IMR-90 (cell line): ENCODE measurements around the gene RBBP6. TPM values are rescaled to one million over a fixed set of nuclear protein-coding genes. Genes with fewer than 3 reads are reported as not detected.

ENCODE experiments used
- ATAC-seq: fragments of 200-7000 bp; cut with Tn5 transposase; 2 replicates; pipeline ENCODE4 v1.9.1; 2020; ENCODE audit warnings: low read depth, mild to moderate bottlenecking, moderate library complexity
- BruUV-seq: library from RNA; stranded (reverse); fragments of 400-500 nt; replicated peaks from 2 replicates; lab custom pipeline; 2021; lab: Mats Ljungman, UMichigan
- CTCF ChIA-PET: fragments of 300-600 bp; formaldehyde crosslinking; extraction: SDS; loops from one replicate; lab custom pipeline; 2021; ENCODE audit warnings: antibody characterized with exemption; lab: Yijun Ruan, JAX
- POLR2A ChIA-PET: fragments of 300-600 bp; sonication (Branson Sonifier 250); formaldehyde crosslinking; loops from one replicate; lab custom pipeline; 2022; ENCODE audit warnings: antibody characterized with exemption; ENCODE audit not compliant: unreplicated experiment; lab: Charles Lee
- DNase-seq: peaks from one replicate; pipeline ENCODE4 v3.0.0; 2013
- H2AFZ ChIP-seq: replicated peaks from 2 replicates; pipeline ENCODE3; 2013; ENCODE audit warnings: low read length, mild to moderate bottlenecking; ENCODE audit not compliant: poor library complexity
- H2AK5ac ChIP-seq: 2 replicates; pipeline ENCODE4 v1.6.1; 2013; ENCODE audit warnings: low read depth, low read length, inconsistent platforms
- H2AK9ac ChIP-seq: replicated peaks from 2 replicates; pipeline ENCODE3; 2013; ENCODE audit warnings: mild to moderate bottlenecking, low read depth, low read length, moderate library complexity; ENCODE audit not compliant: poor library complexity
- H2BK120ac ChIP-seq: 2 replicates; pipeline ENCODE4 v1.6.1; 2013; ENCODE audit warnings: low read depth, low read length, inconsistent platforms
- H2BK15ac ChIP-seq: 3 replicates; pipeline ENCODE4 v1.6.1; 2013; ENCODE audit warnings: low read depth, low read length, inconsistent platforms
- H2BK20ac ChIP-seq: 2 replicates; pipeline ENCODE4 v1.6.1; 2013; ENCODE audit warnings: low read depth, mild to moderate bottlenecking, inconsistent platforms, low read length, moderate library complexity
- H2BK5ac ChIP-seq: 2 replicates; pipeline ENCODE4 v1.6.1; 2013; ENCODE audit warnings: mild to moderate bottlenecking, low read depth, low read length, inconsistent platforms; ENCODE audit not compliant: poor library complexity, severe bottlenecking
- H3K14ac ChIP-seq: replicated peaks from 2 replicates; pipeline ENCODE4 v1.6.1; 2013; ENCODE audit warnings: low read depth, low read length, inconsistent platforms
- H3K18ac ChIP-seq: 2 replicates; pipeline ENCODE4 v1.6.1; 2013; ENCODE audit warnings: low read depth, low read length, control low read depth
- H3K23ac ChIP-seq: 2 replicates; pipeline ENCODE4 v1.6.1; 2013; ENCODE audit warnings: low read depth, low read length, inconsistent platforms
- H3K27ac ChIP-seq: 2 replicates; pipeline ENCODE4 v1.5.1; 2013; ENCODE audit warnings: mild to moderate bottlenecking, control low read depth, low read length; ENCODE audit not compliant: insufficient read depth
- H3K27me3 ChIP-seq: 2 replicates; pipeline ENCODE4 v1.6.1; 2013; ENCODE audit warnings: low read length; ENCODE audit not compliant: control insufficient read depth, insufficient read depth
- H3K36me3 ChIP-seq: 2 replicates; pipeline ENCODE4 v1.6.1; 2013; ENCODE audit warnings: low read length, mixed read lengths; ENCODE audit not compliant: control insufficient read depth, insufficient read depth
- H3K4ac ChIP-seq: 2 replicates; pipeline ENCODE4 v1.6.1; 2013; ENCODE audit warnings: low read depth, low read length, inconsistent platforms
- H3K4me1 ChIP-seq: 2 replicates; pipeline ENCODE4 v1.6.1; 2013; ENCODE audit warnings: low read length, mixed read lengths; ENCODE audit not compliant: control insufficient read depth, insufficient read depth
- H3K4me2 ChIP-seq: 2 replicates; pipeline ENCODE4 v1.6.1; 2013; ENCODE audit warnings: low read depth, mild to moderate bottlenecking, control low read depth, low read length, moderate library complexity
- H3K4me3 ChIP-seq: 2 replicates; pipeline ENCODE4 v1.5.1; 2013; ENCODE audit warnings: low read depth, mild to moderate bottlenecking, control low read depth, low read length, moderate library complexity; ENCODE audit not compliant: insufficient read depth
- H3K56ac ChIP-seq: 2 replicates; pipeline ENCODE4 v1.6.1; 2013; ENCODE audit warnings: low read length, inconsistent platforms; ENCODE audit not compliant: insufficient read depth; ENCODE audit errors: extremely low read depth
- H3K79me1 ChIP-seq, 2 experiments: 2 replicates each; pipeline ENCODE4 v1.6.1; 2013; ENCODE audit warnings: low read length in 2 of 2, inconsistent platforms in 1 of 2, low read depth in 1 of 2
- H3K9ac ChIP-seq: 2 replicates; pipeline ENCODE4 v1.6.1; 2013; ENCODE audit warnings: low read depth, low read length, control low read depth
- H3K9me1 ChIP-seq: 2 replicates; pipeline ENCODE4 v1.6.1; 2013; ENCODE audit warnings: low read length, inconsistent platforms; ENCODE audit not compliant: insufficient read depth
- H3K9me3 ChIP-seq: 2 replicates; pipeline ENCODE4 v1.6.1; 2013; ENCODE audit warnings: low read length; ENCODE audit not compliant: control insufficient read depth, insufficient read depth
- H4K20me1 ChIP-seq: 2 replicates; pipeline ENCODE4 v1.6.1; 2013; ENCODE audit warnings: low read length, inconsistent platforms; ENCODE audit not compliant: insufficient read depth
- H4K5ac ChIP-seq: 2 replicates; pipeline ENCODE4 v1.6.1; 2013; ENCODE audit warnings: mild to moderate bottlenecking, low read depth, low read length, control low read depth
- H4K8ac ChIP-seq, 2 experiments: 2 replicates each; pipeline ENCODE4 v1.6.1; 2013; ENCODE audit warnings: low read depth in 2 of 2, low read length in 2 of 2, control low read depth in 1 of 2, inconsistent platforms in 1 of 2
- H4K91ac ChIP-seq: 2 replicates; pipeline ENCODE4 v1.6.1; 2013; ENCODE audit warnings: low read depth, low read length, inconsistent platforms; ENCODE audit not compliant: insufficient read depth
- BHLHE40 ChIP-seq: fragments of 150-350 bp; IDR thresholded peaks from 2 replicates; pipeline ENCODE4 v1.6.1; 2016; ENCODE audit warnings: mild to moderate bottlenecking, low read depth, low read length
- CEBPB ChIP-seq: IDR thresholded peaks from 2 replicates; pipeline ENCODE4 v1.6.1; 2012; ENCODE audit warnings: low read depth, low read length, improper control_type of control experiment
- CHD1 ChIP-seq: IDR thresholded peaks from 2 replicates; pipeline ENCODE4 v1.6.1; 2012; ENCODE audit warnings: low read depth, low read length, improper control_type of control experiment
- CTCF ChIP-seq: conservative IDR thresholded peaks from 2 replicates; pipeline ENCODE4 v1.5.1; 2012; ENCODE audit warnings: mild to moderate bottlenecking, low read depth, low read length, improper control_type of control experiment
- ELK1 ChIP-seq: fragments of 150-350 bp; IDR thresholded peaks from 2 replicates; pipeline ENCODE4 v1.6.1; 2016; ENCODE audit warnings: low read depth, mild to moderate bottlenecking, low read length, moderate library complexity, borderline replicate concordance
- FOS ChIP-seq: fragments of 150-350 bp; IDR thresholded peaks from 2 replicates; pipeline ENCODE4 v1.6.1; 2016; ENCODE audit warnings: low read depth, low read length
- MAFK ChIP-seq: IDR thresholded peaks from 2 replicates; pipeline ENCODE4 v1.6.1; 2012; ENCODE audit warnings: low read depth, low read length, improper control_type of control experiment
- MAZ ChIP-seq: IDR thresholded peaks from 2 replicates; pipeline ENCODE4 v1.6.1; 2012; ENCODE audit warnings: low read depth, mild to moderate bottlenecking, low read length, improper control_type of control experiment, moderate library complexity, borderline replicate concordance
- MXI1 ChIP-seq: IDR thresholded peaks from 2 replicates; pipeline ENCODE4 v1.6.1; 2012; ENCODE audit warnings: low read depth, mild to moderate bottlenecking, low read length, moderate library complexity, borderline replicate concordance
- NFE2L2 ChIP-seq: fragments of 150-350 bp; IDR thresholded peaks from 2 replicates; pipeline ENCODE4 v1.6.1; 2016; ENCODE audit warnings: low read depth, mild to moderate bottlenecking, low read length
- POLR2A ChIP-seq: IDR thresholded peaks from 2 replicates; pipeline ENCODE4 v1.6.1; 2012; ENCODE audit warnings: mild to moderate bottlenecking, low read depth, low read length
- RAD21 ChIP-seq: IDR thresholded peaks from 2 replicates; pipeline ENCODE4 v1.6.1; 2012; ENCODE audit warnings: low read length, improper control_type of control experiment
- RCOR1 ChIP-seq: IDR thresholded peaks from 2 replicates; pipeline ENCODE4 v1.6.1; 2012; ENCODE audit warnings: mild to moderate bottlenecking, low read length, improper control_type of control experiment; ENCODE audit not compliant: insufficient replicate concordance
- RFX5 ChIP-seq: IDR thresholded peaks from 2 replicates; pipeline ENCODE4 v1.8.0; 2012; ENCODE audit warnings: low read depth, mild to moderate bottlenecking, low read length, moderate library complexity
- SMC3 ChIP-seq: fragments of 150-350 bp; IDR thresholded peaks from 2 replicates; pipeline ENCODE4 v1.6.1; 2016; ENCODE audit warnings: low read depth, mild to moderate bottlenecking, antibody characterized with exemption, low read length, moderate library complexity
- USF2 ChIP-seq: fragments of 150-350 bp; IDR thresholded peaks from 2 replicates; pipeline ENCODE4 v1.6.1; 2017; ENCODE audit warnings: mild to moderate bottlenecking, antibody characterized with exemption, low read length, low read depth
- WGBS, 2 experiments: methylation state at CpG; one replicate each; pipeline versions ENCODE4 v1.1.5 to v1.1.7; 2013; ENCODE audit warnings: missing lambda C conversion rate in 2 of 2; ENCODE audit not compliant: insufficient read length in 1 of 2; ENCODE audit errors: extremely low coverage in 2 of 2; 5-methylcytosine and 5-hydroxymethylcytosine counted together
- dilution Hi-C: fragments of 300-500 bp; cut with HindIII; formaldehyde crosslinking; loops from one replicate; pipeline ENCODE4 v1.14.3; 2018; ENCODE audit warnings: low sequenced_read_pairs; ENCODE audit not compliant: unreplicated experiment
- in situ Hi-C: fragments of 300-500 bp; cut with MboI; formaldehyde crosslinking; loops from 3 replicates; pipeline ENCODE4 v1.14.3; 2019; ENCODE audit warnings: low sequenced_read_pairs, inconsistent platforms, mixed read lengths
- intact Hi-C: fragments of 100-400 bp; cut with micrococcal nuclease; formaldehyde crosslinking; loops from 2 replicates; pipeline ENCODE4 v1.10.0; 2022
- polyA plus RNA-seq, 3 experiments: library from polyadenylated mRNA; depleted of rRNA; stranded (reverse); fragments of >200 nt; gene quantifications; 2 replicates each; pipeline ENCODE4 v1.2.3, GENCODE V29; 2012; ENCODE audit warnings: low replicate concordance in 1 of 3
- total RNA-seq: library from RNA; depleted of rRNA; stranded (reverse); fragments of >200 nt; gene quantifications from 2 replicates; pipeline ENCODE4 v1.2.3, GENCODE V29; 2012

Gene RBBP6
- total and polyA plus RNA-seq, 2 of the 4 experiments (the other 2 are of a cell fraction) = 7.2 to 17.8 TPM

GRCh38 chr16:24573141-24573540, 33.8 kb downstream of the RBBP6 start:
- Histone ChIP-seq H2BK20ac (no peak overlapping the region), H2BK120ac (no peak overlapping the region), H4K8ac (no peak overlapping the region), H3K56ac (no peak overlapping the region), H3K4me2 (no peak overlapping the region), H2BK15ac (no peak overlapping the region), H3K23ac (no peak overlapping the region), H3K18ac (no peak overlapping the region), H3K4me3 (no peak overlapping the region), H2AFZ (no peak overlapping the region), H3K4ac (no peak overlapping the region), H3K27me3 (no peaks in the 10 kb centered on the region), H4K5ac (no peak overlapping the region), H2AK5ac (no peak overlapping the region), H3K9me3 (peaks cover 2% of the 10 kb centered on the region; the same call in 1 of the 2 replicates), H4K20me1 (no peaks in the 10 kb centered on the region), H3K14ac (no peak overlapping the region), H2AK9ac (no peak overlapping the region), H4K91ac (no peak overlapping the region), H3K9ac (no peak overlapping the region), H3K4me1 (0 out of 2 replicates have a peak, but pooled peaks cover 1% of the 10 kb centered on the region), H3K9me1 (no peaks in the 10 kb centered on the region), H2BK5ac (no peak overlapping the region), H3K79me1 (no peaks in the 10 kb centered on the region; a peak in 2 of 4 replicates), H3K36me3 (peaks cover 21% of the 10 kb centered on the region), H3K27ac (no peak overlapping the region)
- in situ Hi-C loops (loop anchor here (25.0 kb wide), 1 partner anchor 364 kb away; no protein-coding TSS in a partner anchor), intact Hi-C loops (no loop called here), dilution Hi-C loops (loop anchor here (25.0 kb wide), 1 partner anchor 214 kb away; no protein-coding TSS in a partner anchor)
- ChIA-PET POLR2A (no interaction called here), CTCF (interaction anchor here (0.6 kb wide), 1 partner anchor 10 kb away, joined by 5 read pairs; no protein-coding TSS in a partner anchor)
- TF ChIP-seq MAZ = no peak
- no peak for TF ChIP-seq POLR2A
- TF ChIP-seq RFX5 = no peak
- TF ChIP-seq BHLHE40 = no peak
- TF ChIP-seq SMC3 = no peak
- TF ChIP-seq CTCF = no peak
- TF ChIP-seq CEBPB = no peak
- TF ChIP-seq FOS = no peak
- no peak for TF ChIP-seq NFE2L2
- no peak for TF ChIP-seq USF2
- TF ChIP-seq ELK1 = no peak
- no peak for TF ChIP-seq RCOR1
- TF ChIP-seq MXI1 = no peak
- no peak for TF ChIP-seq MAFK
- TF ChIP-seq RAD21 = no peak
- TF ChIP-seq CHD1 = no peak
- WGBS, 2 experiments = 88% methylated on average over 4 of the region's 6 CpGs; no CpG with 5 or more reads in 1 of the 2 experiments
- no peak for DNase-seq
- no TSS peak for BruUV-seq
- ATAC-seq = no peak
